Skin epidermis (tissue), 12 donors: ENCODE measurements around the gene IGF2R.

ENCODE experiments used
- H3K27ac ChIP-seq, 21 experiments: fragments of 200-600 bp; sonication (generic) in 11 of 21; one replicate each; pipeline ENCODE4 v1.5.0; 2020; ENCODE audit warnings: mild to moderate bottlenecking in 3 of 21, inconsistent platforms in 2 of 21, moderate library complexity in 2 of 21
- H3K4me3 ChIP-seq, 7 experiments: fragments of 200-600 bp; sonication (generic) in 2 of 7; one replicate each; pipeline ENCODE4 v1.5.0; 2020; ENCODE audit warnings: inconsistent platforms in 2 of 7, mild to moderate bottlenecking in 2 of 7, moderate library complexity in 1 of 7

Gene IGF2R

DNA sequence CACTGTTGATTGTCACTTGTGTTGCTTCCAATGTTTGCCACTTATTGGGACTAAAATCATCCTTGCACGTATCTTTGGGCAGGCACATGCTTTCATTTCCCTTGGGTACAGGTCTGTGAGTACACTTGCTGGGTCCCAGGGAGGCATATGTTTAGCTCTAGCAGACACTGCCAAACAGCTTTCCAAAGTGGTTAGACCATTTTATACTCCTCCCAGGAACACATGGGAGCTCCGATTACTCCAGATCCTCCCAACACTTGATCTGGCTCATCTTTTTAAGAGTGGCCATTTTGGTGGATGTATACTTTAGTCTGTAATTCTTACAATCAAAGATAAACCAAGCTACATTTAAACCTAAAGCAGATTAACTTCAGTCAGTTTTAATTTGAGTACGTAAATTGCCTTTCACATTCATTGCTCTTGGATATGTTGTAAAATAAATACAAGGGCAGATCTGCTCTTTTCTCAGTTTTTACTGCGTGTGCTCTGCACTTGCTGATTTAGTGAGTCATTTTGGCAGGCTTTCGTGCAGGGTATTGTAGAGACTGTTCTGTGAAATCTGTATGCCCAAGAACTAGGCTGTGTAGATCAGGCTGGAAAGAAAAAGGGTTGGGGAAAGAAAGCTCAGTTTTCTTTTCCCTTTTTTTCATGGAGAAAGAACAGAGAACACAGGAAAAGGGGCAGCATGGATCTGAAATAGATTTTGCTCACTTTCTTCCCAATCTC, 172.3 kb downstream of the IGF2R start:
- H3K4me3 ChIP-seq = no peak overlapping the region
- H3K27ac ChIP-seq = peak overlapping the region in 1 of 21 experiments; percentile 25

DNA sequence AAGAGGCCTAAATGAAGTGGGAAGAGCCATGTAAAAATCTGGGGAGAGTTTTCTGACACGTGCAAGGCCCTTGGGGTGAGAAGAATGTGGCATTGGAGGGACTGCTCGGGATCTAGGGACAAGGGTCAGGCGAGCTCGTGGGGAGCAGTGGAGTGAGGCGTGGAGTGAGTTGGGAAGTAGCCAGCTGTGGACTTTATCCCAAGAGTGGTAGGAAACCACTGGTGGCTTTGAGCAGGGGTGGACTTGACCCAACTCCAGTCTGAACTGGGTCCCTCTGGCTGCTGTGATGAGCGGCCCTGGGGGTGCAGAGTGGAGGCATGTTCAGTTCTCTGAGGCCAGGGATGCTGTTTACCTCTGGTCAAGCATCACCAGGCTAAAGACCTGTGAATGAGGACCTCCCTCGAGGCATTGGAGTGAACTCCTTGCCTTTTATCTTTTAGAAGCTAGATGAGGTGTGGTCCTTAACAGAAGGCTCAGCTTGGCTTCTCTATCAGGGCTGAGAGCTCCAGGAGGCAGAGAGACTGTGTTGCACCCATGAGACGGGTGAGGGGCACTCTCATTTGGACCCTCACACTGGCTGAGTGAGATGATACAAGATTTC, 173.3 kb downstream of the IGF2R start:
- no peak overlapping the region for H3K4me3 ChIP-seq
- peak overlapping the region in 1 of 21 experiments; percentile 25 for H3K27ac ChIP-seq

DNA sequence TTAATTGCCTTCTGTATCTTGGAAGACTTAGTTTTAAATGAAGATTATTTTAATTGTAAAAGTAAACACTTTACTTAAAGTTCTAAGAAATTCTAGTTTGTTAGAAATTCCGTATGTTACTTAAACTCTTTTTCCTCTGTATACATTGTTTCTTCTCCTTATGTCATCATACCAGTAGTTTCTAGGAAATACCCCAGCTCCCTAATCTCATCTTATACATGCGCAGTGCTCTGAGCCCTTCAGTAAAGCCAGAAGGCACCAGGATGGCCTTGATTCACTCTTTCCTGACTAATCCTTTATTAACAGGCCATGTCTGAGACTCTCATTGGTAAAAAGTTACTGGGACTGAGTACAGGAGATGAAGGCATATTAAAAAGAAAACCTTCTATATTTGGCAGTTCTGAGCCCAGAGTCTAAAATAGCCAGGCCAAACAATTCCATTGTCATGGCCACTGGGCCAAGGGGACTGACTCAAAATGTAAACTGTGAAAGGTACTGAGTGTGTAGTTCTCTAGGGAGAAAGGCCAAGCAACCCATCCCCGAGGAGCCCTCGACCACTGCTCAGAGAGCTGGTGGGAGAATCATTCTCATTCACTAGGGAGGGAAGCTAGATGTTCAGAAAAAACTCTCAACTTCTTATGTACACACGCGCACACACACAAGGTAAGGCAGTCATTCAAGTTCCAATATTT, 177.7 kb downstream of the IGF2R start:
- Histone ChIP-seq H3K4me3 (no peak overlapping the region), H3K27ac (no peak overlapping the region)

DNA sequence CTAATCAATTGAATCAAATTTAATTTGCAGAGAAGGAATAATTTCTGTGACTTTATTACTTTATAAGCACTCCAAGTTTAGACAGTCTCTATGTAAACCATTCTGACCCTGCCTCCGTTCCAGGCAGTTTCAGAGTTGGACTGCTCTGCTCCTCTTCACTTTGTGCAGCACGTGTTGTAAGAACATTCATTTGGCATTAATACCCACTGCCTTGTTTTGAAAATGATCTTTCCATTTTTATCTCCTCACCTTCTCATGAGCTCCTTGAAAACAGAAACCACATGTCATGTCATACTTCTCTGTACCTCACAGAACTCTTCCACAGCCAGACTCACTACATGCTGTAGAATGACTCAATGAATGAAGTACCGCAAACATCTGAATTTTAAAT, 178.3 kb downstream of the IGF2R start:
- Histone ChIP-seq H3K4me3 (no peak overlapping the region), H3K27ac (no peak overlapping the region)

DNA sequence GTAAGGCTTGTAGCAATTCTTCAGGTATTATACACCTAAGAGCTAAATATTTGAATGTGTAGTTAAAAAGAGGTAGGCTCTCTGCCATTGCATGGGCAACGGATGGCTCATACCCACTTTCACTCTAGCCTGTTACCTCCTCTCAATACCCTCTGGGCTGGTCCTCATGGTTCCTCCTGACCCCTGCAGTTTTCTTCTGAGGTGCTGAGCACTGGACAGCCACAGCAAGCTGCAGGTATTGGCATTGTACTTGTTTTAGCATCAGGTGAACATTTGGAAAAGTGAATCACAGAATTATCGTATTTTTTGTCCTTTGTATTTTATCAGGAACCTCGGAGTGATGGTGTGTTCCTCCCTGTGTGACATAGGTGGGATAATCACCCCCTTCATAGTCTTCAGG, 185.6 kb downstream of the IGF2R start:
- Histone ChIP-seq H3K27ac (no peak overlapping the region), H3K4me3 (no peak overlapping the region)

DNA sequence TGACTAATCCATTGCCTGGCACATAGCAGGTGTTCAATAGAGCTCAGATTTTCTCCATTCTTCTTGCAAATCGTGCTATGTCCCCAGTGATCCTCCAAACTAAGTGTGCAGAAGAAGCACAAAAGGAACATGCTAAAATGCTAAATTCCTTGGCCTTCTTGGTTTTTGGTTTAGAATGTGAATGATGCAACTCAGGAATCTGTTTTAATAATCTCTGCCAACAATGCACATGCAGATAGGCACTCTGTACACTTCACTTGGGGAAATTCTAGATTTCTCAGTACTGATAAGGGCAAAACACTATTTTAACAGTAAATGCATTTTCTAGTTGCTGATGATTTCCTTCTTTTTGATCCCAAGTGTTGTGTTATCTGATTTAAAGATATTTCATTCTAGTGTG, 188.0 kb downstream of the IGF2R start:
- Histone ChIP-seq H3K27ac (no peak overlapping the region), H3K4me3 (no peak overlapping the region)

DNA sequence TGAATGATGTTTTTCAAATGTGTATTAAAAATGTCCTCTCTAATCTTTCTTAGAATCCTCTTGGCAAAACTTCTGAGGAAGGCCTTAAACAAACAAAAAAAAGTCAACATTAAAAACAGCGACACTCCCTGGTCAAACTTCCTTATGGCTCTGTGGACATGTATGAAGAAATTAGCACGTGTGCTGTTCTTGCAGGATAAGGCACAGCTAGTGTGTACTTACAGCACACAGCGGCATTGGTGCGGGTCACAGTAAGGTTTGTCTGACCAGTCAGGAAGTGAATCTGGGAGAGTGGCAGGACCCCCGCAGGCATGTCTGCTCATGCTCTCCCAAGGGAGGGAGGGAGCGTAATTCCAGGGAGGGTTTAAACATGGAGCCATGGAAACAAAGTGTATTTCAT, 191.6 kb downstream of the IGF2R start:
- Histone ChIP-seq H3K27ac (no peak overlapping the region), H3K4me3 (no peak overlapping the region)
